GM12873 (cell line): ENCODE results near the gene TRAF3.

Source experiments
- CTCF ChIP-seq: IDR thresholded peaks from 2 replicates; pipeline ENCODE4 v1.5.1; 2012; ENCODE audit warnings: low read depth, mild to moderate bottlenecking, moderate library complexity, low read length, control low read depth; ENCODE audit not compliant: insufficient read depth; ENCODE audit errors: missing control alignments

Gene TRAF3

GRCh38 chr14:102920998-102921304 is 143.7 kb downstream of the TRAF3 start:
- no peak for TF ChIP-seq CTCF

- TF ChIP-seq CTCF, result no peak
Measured at GRCh38 chr14:102922490-102923200, 145.4 kb downstream of the TRAF3 start, which contains the start of gene AMN. TSS of gene AMN (plus strand) at chr14:102922663. CDS start at chr14:102922689, 26 bp downstream.

GRCh38 chr14:102923201-102923924 is 146.1 kb downstream of the TRAF3 start:
- TF ChIP-seq CTCF, result no peak

- TF ChIP-seq CTCF, result no peak
Measured at GRCh38 chr14:102923925-102924486, 146.8 kb downstream of the TRAF3 start.

GRCh38 chr14:102924632-102925588 is 147.7 kb downstream of the TRAF3 start:
- TF ChIP-seq CTCF, result peak; percentile 25

GRCh38 chr14:102925646-102926045 is 148.4 kb downstream of the TRAF3 start:
- no peak for TF ChIP-seq CTCF
